ENCODE data around the gene EXOSC2.

Gene EXOSC2, protein sequence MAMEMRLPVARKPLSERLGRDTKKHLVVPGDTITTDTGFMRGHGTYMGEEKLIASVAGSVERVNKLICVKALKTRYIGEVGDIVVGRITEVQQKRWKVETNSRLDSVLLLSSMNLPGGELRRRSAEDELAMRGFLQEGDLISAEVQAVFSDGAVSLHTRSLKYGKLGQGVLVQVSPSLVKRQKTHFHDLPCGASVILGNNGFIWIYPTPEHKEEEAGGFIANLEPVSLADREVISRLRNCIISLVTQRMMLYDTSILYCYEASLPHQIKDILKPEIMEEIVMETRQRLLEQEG

DNA sequence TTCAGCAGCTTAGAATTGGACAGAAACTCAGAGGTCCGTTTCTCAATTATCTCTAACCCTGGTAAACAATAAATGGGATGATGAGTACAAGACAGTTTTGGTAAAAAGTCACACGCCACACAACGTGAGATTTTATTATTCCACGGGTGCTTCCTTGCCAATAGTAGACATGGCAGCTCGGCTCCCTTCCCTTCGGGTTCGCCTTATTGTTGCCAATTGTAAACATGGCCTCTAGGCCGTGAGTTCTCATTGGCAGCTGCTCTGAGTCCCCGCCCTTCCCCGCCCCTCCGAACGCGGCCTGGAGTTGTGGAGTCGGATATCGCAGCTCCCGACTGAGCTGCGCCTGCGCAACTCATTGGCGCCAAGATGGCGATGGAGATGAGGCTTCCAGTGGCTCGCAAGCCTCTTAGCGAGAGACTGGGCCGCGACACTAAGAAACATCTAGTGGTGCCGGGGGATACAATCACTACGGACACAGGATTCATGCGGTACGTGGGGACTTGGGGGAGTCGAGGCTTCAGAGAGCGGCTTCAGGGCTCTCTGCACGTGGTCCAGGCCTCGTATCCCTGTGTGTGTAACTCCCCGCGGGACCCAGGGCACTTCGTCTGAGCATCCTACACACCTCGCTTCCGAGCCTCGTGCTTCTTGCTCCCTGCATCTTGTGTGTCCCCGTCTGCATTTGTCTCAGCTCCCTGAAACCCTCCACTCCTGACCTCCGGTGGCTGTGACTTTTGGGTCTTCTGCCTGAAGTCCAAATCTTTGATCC lies at the start of gene EXOSC2:
EXOSC2 (plus strand) TSS at position 355 of the 766 bp plus-strand sequence; CDS start at position 367, 12 bp downstream.
- peak; percentile 68 for DNase-seq

DNA sequence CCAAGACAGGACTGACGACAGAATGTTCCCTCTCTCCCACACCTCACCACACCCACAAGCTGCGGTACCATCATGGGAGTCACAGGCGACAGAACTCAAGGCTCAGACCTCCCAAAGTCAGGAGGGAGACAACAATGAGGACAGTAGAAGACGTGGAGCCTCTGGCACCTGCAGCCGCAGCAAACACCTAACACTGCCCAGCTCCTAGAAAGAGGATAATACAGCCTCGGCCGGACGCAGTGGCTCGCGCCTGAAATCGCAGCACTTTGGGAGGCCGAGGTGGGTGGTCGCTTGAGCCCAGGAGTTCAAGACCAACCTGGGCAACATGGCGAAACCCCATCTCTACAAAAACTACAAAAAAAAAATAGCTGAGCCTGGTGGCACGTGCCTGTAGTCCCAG lies 42.4 kb upstream of the EXOSC2 start:
- DNase-seq: no peak

DNA sequence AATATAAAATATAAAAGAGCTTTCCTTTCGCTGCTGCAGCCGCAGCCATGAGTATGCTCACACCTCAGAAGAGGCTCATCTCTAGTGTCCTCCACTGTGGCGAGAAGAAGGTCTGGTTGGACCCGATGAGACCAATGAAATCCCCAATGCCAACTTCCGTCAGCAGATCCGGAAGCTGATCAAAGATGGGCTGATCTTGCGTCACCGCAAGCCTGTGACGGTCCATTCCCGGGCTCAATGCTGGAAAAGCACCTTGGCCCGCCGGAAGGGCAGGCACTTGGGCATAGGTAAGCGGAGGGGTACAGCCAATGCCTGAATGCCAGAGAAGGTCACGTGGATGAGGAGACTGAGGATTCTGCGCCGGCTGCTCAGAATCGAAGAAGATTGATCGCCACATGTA lies 41.8 kb upstream of the EXOSC2 start:
- DNase-seq: no peak

DNA sequence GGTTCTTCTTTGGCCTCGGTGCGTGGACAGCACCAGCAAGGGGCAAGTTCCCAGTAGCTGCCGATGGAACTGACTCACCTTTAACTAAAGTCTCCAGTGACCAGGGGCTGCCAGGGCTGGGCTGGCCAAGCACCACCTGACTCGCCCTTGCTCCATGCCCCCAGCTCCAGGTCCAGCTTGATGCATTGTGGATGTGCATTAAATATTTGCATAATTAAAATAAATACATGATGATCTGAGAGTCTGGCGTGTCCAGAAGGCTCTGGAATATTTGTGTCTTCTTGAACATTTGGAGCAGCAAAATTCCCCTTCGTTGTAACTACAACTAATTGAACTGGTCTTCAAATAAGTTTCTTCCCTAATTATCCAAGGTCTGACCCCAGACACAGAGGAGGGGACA lies 38.7 kb upstream of the EXOSC2 start:
- DNase-seq: no peak

DNA sequence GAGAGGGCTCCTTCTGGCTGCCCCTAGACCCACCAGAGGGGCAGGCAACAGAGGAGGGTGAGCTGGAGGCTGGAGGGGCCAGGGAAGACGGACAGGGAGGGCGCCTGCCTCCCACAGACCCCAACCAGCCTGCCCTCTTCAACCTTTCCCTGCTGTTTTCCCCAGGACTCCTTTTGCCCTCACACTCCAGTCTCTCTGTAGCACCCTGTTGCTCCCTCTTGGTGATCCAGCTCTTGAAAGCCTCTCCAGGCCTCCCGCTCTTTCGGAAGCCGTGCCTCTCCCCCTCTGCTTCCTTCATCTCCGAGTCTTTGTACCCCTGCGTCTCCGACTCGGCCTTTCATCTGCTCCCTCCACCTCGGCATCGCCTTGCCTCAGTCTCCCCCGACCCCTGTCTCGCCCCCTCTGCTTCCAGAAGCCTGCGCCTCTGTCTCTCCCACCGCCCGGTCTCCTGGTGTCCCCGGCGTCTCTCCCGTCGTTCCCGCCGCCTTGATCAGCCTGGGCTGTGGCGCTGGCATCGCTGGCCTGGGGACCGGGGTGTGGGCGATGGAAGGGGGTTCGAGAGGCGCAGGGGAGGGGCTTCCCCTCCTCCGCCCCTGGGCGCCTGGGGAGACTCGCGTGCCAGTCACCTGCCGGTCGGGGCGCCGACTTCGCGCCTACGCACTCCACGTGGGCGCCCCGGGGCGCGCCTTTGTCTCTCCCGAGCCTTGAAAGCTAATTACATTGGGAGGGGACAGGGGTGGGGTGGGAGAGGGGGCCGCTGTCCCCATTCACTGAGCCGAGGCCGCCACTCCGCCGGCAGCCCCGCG lies 34.5 kb upstream of the EXOSC2 start:
- no peak for DNase-seq

- no peak for DNase-seq
These were observed 33.8 kb upstream of the EXOSC2 start for GRCh38 chr9:130659699-130660248.

- DNase-seq: no peak
These were observed 33.3 kb upstream of the EXOSC2 start for GRCh38 chr9:130660326-130660682.

- no peak for DNase-seq
These were observed 32.7 kb upstream of the EXOSC2 start for GRCh38 chr9:130660683-130661450.

DNA sequence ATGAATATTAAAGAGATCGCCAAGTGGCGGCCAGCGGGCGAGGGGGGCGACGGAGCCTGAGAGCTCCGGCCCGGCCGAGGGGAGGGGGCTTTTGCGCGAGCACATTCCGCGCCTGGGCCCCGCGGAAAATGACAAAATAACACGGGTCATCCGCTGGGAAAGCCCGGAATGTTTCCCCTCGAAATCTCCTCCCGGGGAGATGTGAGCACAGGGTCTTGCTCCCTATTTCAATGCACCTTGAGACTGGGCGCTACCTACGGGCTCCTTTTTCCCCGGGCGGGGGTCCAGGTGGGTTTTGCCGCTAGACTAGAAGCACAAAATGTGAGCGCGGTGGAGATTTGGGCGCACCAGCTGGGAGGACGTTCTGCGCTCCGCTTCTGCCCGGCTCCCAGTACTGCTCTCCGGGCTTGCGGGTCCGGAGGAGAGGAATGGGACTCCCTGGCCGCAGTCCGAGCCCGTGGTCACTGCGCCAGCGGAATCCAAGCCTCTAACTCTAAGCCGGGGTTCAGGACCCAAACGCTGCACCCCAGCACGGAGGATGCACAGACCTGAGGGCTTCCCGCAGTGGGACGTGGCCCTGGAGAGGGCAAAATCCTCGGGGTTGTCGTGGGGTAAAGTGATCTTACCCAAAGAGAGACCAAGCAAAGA lies 32.0 kb upstream of the EXOSC2 start:
- DNase-seq: no peak

- no peak for DNase-seq
These were observed 31.2 kb upstream of the EXOSC2 start for GRCh38 chr9:130662099-130662969.

GRCh38 chr9:130662970-130663257 lies 30.7 kb upstream of the EXOSC2 start:
- no peak for DNase-seq

DNA sequence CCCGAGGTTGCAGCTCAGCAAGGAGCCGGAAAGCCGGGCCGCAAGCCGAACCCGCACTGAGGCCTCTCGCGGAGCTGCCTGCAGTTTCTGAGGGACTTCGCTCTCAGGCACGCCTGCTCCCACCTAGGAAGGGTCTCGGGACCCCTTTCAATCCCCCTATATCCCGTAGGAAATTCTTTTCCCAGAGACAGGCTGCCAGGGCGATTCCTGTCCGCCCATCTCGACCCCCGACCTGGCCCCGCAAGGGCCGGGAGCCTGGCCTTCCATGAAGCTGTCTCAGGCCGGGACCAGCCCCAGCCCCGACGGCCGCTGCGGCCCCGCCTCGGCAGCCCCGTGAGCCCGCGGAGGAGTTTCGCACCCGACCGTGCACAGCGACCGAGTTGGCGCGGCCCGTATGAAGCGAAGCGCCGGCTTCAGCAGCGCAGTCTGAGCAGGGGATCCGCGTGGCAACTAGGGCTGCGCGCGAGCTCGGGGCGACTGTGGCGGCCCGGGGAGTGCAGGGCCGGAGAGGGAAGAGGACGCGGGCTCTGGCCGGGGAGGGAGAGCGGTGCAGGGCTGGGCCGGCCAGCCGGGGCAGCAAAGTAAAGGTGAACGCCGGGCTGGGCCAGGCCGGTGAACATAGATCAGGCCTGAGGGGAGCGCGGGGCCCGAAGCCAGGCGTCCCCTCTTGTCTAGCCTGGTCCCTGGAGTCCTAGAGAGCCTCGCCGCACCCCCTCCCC lies 30.2 kb upstream of the EXOSC2 start:
- no peak for DNase-seq

DNA sequence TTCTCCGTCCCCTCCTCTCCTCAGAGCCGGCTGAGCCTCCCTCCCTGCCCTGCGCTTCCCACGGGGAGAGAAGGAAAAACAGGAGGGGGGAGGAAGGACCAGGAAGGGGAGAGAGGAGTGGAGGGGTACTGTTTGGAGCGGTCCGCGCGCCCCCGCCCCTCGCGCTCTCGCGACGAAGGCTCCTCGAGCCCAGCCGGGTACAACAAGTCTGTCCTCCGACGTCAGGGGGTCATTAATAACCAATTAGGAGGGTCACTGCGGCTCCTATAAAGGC lies 29.7 kb upstream of the EXOSC2 start:
- DNase-seq: no peak

- DNase-seq: no peak
These were observed 29.1 kb upstream of the EXOSC2 start, which contains the start of gene PRDM12 for GRCh38 chr9:130664251-130665028. TSS of gene PRDM12 (plus strand) at chr9:130664594. CDS start at chr9:130664654, 60 bp downstream.

DNA sequence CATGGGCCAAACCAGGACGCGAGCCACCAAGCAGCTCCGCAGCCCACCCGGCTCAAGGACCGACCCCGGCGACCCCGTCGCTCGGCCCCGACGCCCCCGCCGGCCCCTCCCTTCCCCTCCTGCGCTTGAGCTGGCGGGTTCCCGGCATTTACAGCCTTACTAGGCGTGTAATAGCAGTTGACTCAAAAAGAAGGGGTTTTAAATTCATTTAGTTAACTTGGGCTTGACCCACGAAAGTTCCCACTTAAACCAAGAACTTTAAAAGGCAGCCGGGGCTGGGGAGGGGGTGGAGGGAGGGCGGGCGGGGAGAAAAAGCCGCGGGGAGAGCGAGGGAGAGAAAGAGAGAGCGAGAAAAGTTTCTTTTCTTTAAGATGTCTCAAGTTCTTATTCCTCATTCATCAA lies 28.6 kb upstream of the EXOSC2 start:
- no peak for DNase-seq

DNA sequence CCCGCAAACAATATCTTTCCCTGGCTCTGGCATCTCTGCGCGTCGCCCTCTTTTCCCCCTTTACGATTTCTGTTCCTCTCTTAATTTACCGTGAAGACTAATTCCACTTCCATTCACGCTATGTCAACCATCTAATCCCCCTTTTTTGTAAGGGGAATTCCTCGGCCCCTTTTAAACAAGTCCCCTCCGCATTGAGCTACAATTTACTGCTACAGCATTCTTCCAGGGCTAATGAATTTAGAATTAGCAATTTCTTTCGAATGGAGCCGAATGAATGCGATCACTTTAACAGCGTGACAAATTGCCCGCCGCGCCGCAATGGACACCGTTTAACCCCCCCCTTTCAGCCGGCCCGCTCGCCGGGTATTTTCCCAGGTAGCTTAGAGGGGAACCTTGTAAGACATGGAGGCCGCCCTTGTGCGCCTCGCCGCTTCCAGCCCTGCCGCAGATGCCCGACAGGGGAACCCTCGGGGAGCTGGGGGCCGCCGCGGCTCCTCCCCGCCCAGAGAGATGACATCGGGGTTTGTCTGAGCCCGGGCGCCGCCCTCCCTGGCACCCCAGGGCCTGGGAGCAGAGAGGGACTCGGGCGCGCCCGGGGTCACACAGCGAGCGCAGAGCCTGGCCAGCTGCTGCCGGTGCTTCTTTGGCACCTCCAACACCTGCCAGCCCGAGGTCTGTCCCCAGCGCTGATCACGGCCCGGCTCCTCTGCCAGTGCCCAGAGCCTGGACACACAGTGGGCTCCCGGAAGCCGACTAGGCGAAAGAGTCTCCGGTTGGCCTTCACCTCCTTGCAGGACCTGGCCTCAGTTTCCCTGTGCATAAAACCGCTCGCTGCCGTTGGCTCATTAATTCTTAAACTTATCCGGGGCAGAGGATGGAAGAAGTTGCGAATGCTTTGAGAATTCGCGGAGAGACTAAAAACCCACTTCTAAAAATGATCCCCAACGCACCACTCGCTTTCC lies 27.9 kb upstream of the EXOSC2 start:
- no peak for DNase-seq

GRCh38 chr9:130666393-130667119 lies 27.0 kb upstream of the EXOSC2 start:
- no peak for DNase-seq

DNA sequence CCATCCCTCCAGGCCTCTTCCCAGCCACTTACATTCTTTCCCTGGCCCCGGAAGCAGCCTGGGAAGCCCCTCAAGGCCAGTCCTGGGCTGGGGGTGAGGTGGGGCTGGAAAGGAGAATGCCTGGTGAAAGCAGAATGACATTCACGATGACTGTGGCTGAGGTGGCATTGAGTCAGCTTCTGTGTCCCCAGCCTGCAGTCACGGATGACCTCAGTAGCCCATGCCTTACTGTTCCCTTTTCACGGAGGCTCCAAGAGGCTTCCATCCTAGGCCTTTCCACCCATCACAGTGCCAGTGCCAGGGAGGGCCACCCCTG lies 26.5 kb upstream of the EXOSC2 start:
- no peak for DNase-seq

Data from SIG-M5 (cell line).